Erythroblast (primary cell): ENCODE measurements around the gene FBXL17.

ENCODE experiments used
- GATA1 ChIP-seq: IDR thresholded peaks from 2 replicates; pipeline ENCODE4 v1.6.1; 2011; ENCODE audit warnings: low read depth, mild to moderate bottlenecking, control low read depth, low read length, moderate library complexity
- POLR2A ChIP-seq: IDR thresholded peaks from 2 replicates; pipeline ENCODE4 v1.6.1; 2011; ENCODE audit warnings: mild to moderate bottlenecking, low read length

DNA sequence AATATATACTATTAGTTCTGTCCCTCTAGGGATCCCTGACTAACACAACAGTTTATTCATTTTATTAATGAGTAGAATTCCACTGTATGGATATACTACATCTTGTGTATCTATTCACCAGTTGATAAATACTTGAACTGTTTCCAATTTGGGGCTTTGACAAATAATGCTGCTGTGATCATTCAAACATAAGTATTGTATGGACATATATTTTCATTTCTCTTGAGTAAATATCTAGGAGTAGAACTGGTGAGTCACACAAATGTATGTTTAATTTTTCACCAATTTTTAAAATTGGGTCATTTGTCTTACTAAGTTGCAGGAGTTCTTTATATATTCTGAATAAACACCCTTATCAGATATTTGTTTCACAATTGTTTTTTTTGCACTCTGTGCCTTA, 149.1 kb downstream of the FBXL17 start:
- TF ChIP-seq POLR2A: no peak
- no peak for TF ChIP-seq GATA1
